GM19397 (cell line): Measurements from ENCODE around the gene RIMS3.
"Not testable (repeated sequence)": the region's sequence is repeated elsewhere in the genome, so short reads cannot be mapped to it uniquely, and the experiment has no call there.

Source experiments
- ATAC-seq: cut with Tn5 transposase; IDR thresholded peaks from one replicate; pipeline ENCODE4 v1.9.1; 2021; ENCODE audit warnings: mild to moderate bottlenecking, moderate library complexity; ENCODE audit not compliant: unreplicated experiment

Gene RIMS3

DNA sequence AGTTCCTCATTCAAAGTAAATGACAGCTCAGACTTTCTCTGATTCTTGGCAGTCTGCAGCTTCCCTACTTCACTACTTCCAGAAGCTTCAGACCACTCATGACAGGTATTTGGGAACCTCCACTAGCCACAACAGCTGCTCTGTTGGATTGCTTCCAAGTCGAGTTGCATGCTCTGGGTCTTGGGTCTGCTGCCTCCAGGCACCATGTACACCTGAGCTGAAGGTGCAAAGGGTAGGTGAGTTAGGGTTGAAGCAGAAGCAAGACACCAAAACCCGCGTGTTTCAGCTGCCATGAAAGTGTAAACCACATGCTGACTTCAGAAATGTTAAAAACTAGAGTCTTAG, 71.3 kb downstream of the RIMS3 start:
- ATAC-seq: no peak

DNA sequence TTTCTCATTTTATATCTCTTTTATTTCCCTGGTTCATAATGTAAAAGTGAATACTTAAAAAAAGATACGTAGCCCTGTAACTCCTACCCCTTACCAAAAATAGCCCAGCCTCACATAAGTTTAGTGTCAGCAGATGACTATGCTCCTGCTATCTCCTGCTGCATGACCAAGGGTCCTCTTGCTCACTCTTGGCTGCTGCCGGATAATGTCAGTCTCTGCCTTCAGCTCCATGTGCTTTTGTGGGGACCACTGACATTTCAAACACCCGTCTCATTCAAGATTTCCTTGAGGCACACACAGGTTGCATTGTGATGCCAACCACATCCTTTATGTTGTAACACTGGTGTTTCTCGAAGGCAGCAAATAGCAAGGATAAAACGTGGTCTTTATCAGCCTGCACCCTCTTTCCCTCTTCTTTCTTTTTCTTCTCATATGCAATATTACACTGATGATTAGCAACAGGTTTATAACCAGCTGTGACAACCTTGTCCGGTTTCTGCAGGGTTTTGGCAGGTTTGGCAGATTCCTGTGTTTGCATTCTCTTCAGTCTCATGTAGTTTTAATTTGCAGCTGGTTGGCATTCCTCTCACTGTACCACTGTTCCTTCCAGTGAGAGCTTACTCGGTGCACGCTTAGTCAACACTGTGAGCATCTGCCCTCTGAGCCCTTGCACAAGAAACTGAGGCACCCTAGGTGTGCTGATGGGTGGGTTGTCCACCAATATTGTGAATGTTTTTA, 71.9 kb downstream of the RIMS3 start:
- ATAC-seq: no peak

DNA sequence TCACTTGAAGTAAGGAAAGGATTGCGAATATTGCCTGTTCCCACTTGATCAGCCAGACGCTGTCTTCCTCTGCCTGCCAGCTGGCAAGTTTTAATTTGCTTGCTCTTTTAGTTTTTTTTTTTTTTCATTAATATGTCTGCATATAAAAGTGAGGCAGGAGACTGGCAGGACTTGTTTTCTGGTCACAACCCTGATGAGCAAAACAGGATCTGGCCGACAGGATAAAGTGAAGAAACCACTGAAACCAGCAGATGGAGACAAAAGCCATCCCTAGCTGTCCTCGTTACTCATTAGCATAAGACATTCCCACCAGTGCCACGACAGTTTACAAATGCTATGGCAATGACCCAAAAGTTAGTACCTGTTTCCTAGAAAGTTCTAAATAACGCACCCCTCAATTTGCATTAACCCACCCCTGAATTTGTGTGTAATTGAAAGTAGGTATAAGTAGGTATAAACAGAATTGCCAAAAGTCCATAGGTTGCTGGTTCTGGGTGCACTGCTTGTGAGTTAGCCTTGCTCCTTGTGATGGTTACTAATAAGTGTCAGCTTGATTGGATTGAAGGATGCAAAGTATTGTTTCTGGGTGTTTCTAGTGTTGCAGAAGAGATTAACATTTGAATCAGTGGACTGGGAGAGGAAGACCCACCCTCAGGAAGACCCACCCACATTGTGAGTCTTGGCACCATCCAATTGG, 73.2 kb downstream of the RIMS3 start:
- ATAC-seq: no peak

- no peak for ATAC-seq
Measured at GRCh38 chr1:40588586-40588985, 76.9 kb downstream of the RIMS3 start.

DNA sequence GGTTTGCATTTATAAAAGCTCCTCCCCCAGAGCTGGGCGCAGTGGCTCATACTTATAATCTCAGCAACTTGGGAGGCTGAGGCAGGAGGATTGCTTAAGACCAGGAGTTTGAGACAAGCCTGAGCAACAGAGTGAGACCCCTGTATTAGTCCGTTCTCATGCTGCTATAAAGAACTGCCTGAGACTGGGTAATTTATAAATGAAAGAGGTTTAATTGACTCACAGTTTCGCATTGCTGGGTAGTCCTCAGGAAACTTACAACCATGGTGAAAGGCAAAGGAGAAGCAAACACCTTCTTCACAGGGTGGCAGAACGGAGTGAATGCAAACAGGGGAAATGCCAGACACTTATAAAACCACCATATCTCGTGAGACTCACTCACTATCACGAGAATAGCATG, 81.5 kb downstream of the RIMS3 start:
- ATAC-seq: no peak

DNA sequence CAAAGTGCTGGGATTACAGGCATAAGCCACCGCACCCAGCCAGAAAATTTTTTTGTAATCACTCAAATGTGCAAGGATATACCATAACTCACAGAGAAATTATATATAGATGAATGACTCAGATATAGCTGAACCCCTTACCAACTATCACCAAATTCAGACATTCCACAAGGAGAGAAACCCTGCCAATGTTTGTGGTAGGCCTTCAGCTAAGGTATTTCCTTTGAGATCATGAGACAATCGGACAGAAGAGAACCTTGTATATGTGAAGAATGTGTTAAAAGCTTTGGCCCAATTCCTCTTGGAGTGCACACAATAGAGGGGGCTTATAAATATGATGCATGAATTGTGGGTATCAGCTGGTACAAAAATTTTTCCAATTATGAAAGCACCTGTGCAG, 83.4 kb downstream of the RIMS3 start:
- no peak for ATAC-seq

- no peak for ATAC-seq
Measured at GRCh38 chr1:40575336-40575735, 90.1 kb downstream of the RIMS3 start.

DNA sequence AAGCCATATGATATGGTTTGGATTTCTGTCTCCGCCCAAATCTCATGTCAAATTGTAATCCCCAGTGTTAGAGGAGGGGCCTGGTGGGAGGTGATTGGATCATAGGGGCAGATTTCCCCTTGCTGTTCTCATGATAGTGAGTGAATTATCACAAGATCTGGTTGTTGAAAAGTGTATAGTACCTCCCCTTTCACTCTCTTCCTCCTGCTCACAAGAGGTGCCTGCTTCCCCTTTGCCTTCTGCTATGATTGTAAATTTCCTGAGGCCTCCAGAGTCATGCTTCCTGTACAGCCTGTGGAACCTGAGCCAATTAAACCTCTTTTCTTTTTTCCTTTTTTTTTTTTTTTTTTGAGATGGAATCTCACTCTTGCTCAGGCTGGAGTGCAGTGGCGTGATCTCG, 90.7 kb downstream of the RIMS3 start:
- ATAC-seq: not testable (repeated sequence)
